Stimulated activated CD8-positive, alpha-beta memory T cell treated with anti-CD3 and anti-CD28 coated beads, Interleukin-15, amount 100 ng/mL, for 1 hour (primary cell): Measurements from ENCODE around the gene DNAH1.

Experiments
- DNase-seq: peaks from one replicate; pipeline ENCODE4 v3.0.0-alpha.2; 2020; ENCODE audit warnings: low read depth

DNAH1 gene

GRCh38 chr3:52290596-52291507, 25.3 kb upstream of the DNAH1 start:
- no peak for DNase-seq

GRCh38 chr3:52291508-52292181, 24.5 kb upstream of the DNAH1 start:
- no peak for DNase-seq

GRCh38 chr3:52292247-52293065, 23.7 kb upstream of the DNAH1 start:
- no peak for DNase-seq

GRCh38 chr3:52293491-52294319, 22.4 kb upstream of the DNAH1 start:
- no peak for DNase-seq

- no peak for DNase-seq
These were observed 21.6 kb upstream of the DNAH1 start for GRCh38 chr3:52294320-52295150.

- no peak for DNase-seq
These were observed 20.4 kb upstream of the DNAH1 start for GRCh38 chr3:52295671-52296208.

GRCh38 chr3:52297242-52298148, 18.6 kb upstream of the DNAH1 start:
- DNase-seq = no peak

GRCh38 chr3:52298149-52299098, 17.7 kb upstream of the DNAH1 start:
- DNase-seq = no peak

- no peak for DNase-seq
These were observed 16.8 kb upstream of the DNAH1 start for GRCh38 chr3:52299247-52299878.

GRCh38 chr3:52299879-52300611, 16.1 kb upstream of the DNAH1 start:
- no peak for DNase-seq

- no peak for DNase-seq
These were observed 13.5 kb upstream of the DNAH1 start for GRCh38 chr3:52302426-52303145.

- DNase-seq = no peak
These were observed 12.3 kb upstream of the DNAH1 start for GRCh38 chr3:52303811-52304210.

GRCh38 chr3:52305926-52306325, 10.2 kb upstream of the DNAH1 start:
- no peak for DNase-seq

GRCh38 chr3:52306978-52307377, 9.1 kb upstream of the DNAH1 start:
- DNase-seq = no peak

- no peak for DNase-seq
These were observed 7.8 kb upstream of the DNAH1 start for GRCh38 chr3:52308308-52308707.

- no peak for DNase-seq
These were observed 5.1 kb upstream of the DNAH1 start for GRCh38 chr3:52310861-52311575.
